GM19240 (cell line): ENCODE measurements around the gene PTPN12.
"Not testable (repeated sequence)": the region's sequence is repeated elsewhere in the genome, so short reads cannot be mapped to it uniquely, and the experiment has no call there.

Source experiments
- DNase-seq: peaks from one replicate; pipeline ENCODE4 v3.0.0; 2011; ENCODE audit warnings: low spot score; ENCODE audit not compliant: insufficient read length

Gene PTPN12

GRCh38 chr7:77538281-77539212, 1.5 kb downstream of the PTPN12 start:
- no peak for DNase-seq

- no peak for DNase-seq
Observed at GRCh38 chr7:77540402-77540822, 3.3 kb downstream of the PTPN12 start.

DNA sequence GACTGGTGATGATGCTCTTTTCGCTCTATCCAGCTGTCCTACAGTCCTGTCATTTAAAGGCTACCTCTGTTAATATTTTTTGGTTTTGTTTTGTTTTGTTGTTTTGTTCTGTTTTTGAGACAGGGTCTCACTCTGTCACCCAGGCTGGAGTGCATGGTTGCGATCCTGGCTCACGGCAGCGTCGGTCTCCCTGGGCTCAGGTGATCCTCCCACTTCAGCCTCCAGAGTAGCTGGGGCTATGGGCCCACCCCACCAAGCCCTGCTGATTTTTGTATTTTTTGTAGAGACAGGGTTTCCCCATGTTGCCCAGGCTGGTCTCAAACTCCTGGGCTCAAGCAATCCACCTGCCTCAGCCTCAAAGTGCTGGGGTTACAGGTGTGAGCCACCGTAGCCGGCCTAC, 3.9 kb downstream of the PTPN12 start:
- DNase-seq: not testable (repeated sequence)

DNA sequence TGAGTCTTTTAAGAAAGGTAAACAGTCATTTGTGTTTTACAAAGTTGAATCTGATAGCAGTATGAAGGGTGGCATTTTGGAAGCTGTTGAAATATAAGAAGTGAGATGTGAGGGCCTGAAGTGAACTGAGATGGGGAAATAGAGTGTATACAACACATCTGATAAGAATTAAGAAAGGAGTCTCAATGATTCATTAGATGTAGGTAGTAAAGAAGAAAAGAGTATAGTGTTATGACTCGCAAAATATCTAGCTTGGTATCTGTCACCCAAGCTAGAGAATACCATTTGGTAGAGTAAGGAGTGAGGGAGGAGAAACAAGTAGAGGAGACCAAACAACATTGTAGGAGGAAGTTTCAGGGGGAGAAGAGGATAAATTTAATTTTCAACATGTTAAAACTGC, 5.3 kb downstream of the PTPN12 start:
- DNase-seq: no peak

- DNase-seq: no peak
Observed at GRCh38 chr7:77542895-77543294, 5.8 kb downstream of the PTPN12 start.

DNA sequence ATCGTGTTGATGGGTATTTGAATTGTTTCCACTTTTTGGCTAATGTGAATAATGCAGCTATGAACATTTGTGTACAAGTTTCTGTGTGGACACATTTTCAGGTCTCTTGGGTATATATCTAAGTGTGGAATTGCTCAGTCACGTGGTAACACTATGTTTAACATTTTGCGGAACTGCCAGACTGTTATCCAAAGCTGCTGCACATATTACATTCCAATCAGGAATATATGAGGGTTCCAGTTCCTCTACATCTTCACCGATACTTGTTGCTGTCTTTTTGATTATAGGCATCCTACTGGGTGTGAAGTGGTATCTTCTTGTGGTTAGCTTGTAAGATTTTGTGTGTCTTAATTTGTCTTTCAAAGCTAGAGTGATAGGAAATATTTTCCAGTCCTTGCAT, 6.8 kb downstream of the PTPN12 start:
- DNase-seq: no peak

- DNase-seq: no peak
Observed at GRCh38 chr7:77544518-77544917, 7.4 kb downstream of the PTPN12 start.

DNA sequence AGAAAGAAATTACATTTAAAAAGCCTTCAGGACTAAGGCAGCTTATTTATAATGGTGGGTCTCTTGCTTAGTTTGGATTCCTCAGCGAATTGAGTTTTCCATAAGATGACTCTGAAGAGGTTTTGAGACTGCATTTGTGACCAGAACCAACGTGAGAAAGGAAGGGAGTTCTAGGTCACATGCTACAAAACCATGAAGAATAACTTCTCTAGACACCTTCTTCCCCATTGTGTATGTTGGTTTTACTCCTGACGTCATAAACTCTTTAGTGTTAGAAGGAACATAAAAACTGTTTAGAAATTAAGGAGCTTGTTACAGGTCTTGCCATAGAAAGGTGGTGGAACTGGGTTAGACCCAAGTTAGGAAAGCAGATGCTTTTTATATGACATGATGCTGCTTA, 11.1 kb downstream of the PTPN12 start:
- no peak for DNase-seq

GRCh38 chr7:77549106-77549870, 12.2 kb downstream of the PTPN12 start:
- DNase-seq: no peak

DNA sequence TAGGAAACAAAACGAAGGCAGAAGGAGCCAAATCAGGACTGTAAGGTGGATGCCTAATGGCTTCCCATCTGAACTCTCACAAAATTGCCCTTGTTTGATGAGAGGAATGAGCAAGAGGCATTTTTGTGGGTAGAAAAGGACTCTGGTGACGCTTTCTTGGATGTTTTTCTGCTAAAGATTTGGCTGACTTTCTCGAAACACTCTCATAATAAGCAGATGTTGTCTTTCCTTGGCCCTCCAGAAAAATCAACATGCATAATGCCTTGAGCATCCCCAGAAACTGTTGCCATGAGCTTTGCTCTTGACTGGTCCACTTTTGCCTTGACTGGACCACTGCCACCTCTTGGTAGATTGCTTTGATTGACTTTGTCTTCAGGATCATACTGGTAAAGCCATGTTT, 13.5 kb downstream of the PTPN12 start:
- no peak for DNase-seq

DNA sequence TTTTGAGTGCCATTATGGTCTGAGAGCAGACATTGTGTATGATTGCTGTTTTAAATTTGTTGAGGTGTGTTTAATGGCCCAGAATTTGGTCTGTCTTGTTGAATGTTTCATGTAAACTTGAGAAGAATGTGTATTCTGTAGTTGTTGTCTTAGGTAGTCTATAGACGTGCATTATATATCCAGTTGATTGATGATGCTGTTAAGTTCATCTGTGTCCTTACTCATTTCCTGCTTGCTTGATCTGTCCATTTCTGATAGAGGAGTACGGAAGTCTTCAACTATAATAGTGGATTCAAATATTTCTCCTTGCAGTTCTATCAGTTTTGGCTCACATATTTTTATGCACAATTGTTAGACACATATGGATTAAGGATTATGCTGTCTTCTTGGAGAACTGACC, 16.0 kb downstream of the PTPN12 start:
- no peak for DNase-seq

- no peak for DNase-seq
Observed at GRCh38 chr7:77558284-77558967, 21.3 kb downstream of the PTPN12 start.

- no peak for DNase-seq
Observed at GRCh38 chr7:77561352-77561751, 24.3 kb downstream of the PTPN12 start.

DNA sequence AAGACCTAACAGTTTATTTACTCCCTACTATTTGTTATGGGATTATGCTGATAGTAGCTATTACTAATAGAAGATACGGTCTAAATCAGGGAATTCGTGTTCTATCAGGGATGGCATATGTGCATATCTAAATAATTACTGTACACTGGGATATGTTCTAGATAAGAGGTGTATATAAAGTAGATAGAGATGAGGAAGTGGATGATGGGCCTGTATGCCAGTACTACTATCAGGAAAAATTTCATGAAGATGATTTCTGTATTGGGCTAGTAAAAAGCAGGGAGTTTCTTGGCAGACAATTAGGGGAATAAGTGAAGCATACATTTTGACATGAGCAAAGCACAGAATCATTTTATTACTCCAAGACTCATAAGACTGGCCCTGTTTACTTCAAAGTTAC, 26.2 kb downstream of the PTPN12 start:
- DNase-seq: no peak

- no peak for DNase-seq
Observed at GRCh38 chr7:77565917-77566316, 28.8 kb downstream of the PTPN12 start.

DNA sequence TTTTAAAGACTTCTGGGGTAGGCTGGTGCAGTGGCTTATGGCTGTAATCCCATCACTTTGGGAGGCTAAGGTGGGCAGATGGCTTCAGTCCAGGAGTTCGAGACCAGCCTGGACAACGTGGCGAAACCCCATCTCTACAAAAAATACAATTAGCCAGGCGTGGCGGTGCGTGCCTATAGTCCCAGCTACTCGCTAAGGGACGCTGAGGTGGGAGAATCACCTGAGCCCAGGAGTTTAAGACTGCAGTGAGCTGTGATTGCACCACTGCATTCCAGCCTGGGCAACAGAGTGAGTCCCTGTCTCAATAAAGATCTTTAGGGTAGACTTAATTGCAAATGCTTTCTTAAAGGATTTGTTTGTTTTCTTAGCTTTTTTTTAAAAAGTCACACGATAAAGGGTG, 29.3 kb downstream of the PTPN12 start:
- no peak for DNase-seq

GRCh38 chr7:77569514-77570232, 32.6 kb downstream of the PTPN12 start:
- no peak for DNase-seq

DNA sequence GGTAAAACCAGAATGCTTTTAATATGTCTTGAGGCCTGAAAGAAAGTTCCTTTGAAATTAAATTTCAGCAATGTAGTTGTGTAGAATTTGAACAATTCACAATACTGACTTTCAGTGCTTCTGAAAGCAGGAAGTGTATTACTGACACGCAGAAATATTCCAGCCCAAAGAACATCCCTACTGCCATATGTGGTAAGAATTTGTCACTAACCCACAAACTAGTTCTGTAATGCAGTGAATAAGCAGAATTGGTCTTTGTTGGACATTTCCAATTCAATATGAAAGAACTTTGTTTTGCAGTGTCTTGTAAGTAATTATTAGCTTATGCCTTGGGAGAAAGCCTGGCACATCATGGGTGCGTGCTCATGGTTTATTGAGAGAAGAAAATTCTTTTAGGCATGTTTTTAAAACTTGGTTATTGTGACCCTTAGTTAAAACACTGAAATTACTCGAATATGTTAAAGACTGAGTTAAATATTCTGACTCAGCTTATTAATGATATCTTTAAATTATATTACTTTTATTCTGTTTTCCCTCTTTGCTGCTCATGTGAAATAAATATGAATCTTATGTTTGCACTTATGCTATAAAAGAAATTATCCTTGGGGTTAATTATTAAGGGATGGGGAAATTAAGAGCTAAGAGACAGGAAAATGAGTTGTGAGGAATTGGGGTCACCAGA, 33.4 kb downstream of the PTPN12 start:
- DNase-seq: no peak

GRCh38 chr7:77571801-77572200, 34.7 kb downstream of the PTPN12 start:
- DNase-seq: no peak

DNA sequence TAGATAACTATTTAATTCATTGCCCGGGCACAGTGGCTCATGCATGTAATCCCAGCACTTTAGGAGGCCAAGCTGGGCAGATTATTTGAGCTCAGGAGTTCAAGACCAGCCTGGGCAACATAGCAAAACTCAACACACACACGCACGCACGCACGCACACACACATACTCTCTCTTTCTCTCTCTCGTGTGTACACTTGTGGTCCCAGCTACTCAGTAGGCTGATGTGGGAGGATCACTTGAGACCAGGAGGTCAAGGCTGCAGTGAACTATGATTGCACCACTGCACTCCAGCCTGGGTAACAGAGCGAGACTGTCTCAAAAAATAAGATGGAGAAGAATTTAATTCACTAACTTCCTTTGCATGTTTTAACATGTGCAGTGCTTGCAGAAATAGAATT, 38.1 kb downstream of the PTPN12 start:
- no peak for DNase-seq

DNA sequence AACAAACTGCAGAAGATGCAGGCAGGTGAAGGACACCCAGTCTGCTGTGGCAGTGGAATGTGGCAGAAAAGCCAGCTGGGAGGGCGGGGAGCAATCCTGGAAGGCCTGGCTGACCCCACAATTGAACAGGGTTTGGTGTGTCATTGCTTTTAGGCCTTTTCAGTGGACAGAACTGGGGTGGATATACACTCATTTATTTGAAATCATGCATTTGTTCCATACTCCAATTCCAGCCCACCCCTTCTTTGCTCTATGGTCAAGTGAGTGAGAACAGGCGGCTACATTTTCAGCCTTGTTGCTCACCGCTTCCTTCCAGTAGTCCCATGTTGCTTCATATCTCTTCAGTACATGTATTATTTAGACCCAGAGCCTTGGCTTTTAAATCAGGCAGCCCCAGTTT, 39.8 kb downstream of the PTPN12 start:
- DNase-seq: no peak
